Body of pancreas (tissue), 4 donors: ENCODE measurements around the gene TTLL11.

ENCODE experiments used
- POLR2A ChIP-seq, 3 donors: fragments of 450-650 bp; IDR thresholded peaks; one replicate each; pipeline ENCODE4 v1.6.1; 2016; ENCODE audit warnings: antibody characterized with exemption in 3 of 3, mild to moderate bottlenecking in 2 of 3
- TF ChIP-seq, protein P1 (sequence below), 7 experiments: fragments of 450-650 bp in 4 of 7; fragments of 200-600 bp in 3 of 7; sonication (generic) in 3 of 7; IDR thresholded peaks; one replicate each; pipeline ENCODE4 v1.5.1; 2016 to 2019; ENCODE audit warnings: antibody characterized with exemption in 7 of 7

DNA sequence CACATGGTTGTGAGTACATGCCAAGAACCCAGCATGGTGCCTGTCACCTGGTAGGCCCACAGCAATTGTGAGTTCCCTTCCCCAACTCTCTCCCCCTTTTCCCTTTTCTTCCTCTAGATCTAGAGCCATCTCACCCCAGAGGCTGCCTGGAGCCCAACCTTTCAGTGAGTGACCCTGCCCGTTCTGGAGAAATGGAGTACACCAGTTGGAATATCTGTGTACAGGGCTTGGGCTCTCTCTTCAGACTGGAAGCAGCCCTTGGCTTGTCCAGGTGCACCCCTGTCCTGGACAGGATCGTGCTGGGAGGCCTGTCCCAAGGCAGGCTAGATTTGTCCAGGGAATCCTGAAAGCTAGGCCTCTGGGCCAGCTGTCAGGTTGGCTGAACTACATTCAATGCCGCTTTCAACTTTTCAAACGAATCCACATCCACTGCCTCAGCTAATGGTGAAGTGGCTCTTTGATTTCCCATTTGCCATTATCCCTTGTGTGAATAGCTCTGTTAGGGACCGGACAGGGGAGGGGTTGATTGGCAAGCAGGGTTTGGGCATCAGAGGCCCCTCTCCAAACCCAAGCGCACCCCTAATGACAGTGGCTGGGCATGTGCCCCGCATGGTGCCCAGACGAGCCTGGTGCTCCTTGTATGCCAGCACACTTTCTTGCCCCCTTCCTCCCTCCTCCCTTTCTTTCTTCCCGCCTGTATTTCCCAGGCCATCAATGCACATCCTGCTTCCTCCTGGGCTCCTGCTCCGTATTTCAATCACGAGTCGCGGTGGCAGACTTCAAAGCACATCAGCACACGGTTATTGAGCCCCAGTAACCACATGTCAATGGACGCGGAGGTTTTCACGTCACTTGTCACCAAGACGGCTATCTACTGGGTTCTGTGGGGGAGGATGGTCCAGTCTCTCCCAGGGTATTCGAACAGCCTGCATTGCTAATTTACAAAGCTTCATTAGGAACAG lies 230.5 kb downstream of the TTLL11 start:
- TF ChIP-seq, protein P1, sequence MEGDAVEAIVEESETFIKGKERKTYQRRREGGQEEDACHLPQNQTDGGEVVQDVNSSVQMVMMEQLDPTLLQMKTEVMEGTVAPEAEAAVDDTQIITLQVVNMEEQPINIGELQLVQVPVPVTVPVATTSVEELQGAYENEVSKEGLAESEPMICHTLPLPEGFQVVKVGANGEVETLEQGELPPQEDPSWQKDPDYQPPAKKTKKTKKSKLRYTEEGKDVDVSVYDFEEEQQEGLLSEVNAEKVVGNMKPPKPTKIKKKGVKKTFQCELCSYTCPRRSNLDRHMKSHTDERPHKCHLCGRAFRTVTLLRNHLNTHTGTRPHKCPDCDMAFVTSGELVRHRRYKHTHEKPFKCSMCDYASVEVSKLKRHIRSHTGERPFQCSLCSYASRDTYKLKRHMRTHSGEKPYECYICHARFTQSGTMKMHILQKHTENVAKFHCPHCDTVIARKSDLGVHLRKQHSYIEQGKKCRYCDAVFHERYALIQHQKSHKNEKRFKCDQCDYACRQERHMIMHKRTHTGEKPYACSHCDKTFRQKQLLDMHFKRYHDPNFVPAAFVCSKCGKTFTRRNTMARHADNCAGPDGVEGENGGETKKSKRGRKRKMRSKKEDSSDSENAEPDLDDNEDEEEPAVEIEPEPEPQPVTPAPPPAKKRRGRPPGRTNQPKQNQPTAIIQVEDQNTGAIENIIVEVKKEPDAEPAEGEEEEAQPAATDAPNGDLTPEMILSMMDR (IDR thresholded peaks at IDR 0.05) = no peak
- TF ChIP-seq POLR2A (IDR thresholded peaks at IDR 0.05) = no peak
